SK-N-SH treated with all-trans-retinoic acid at 6 μM for 48 hours (cell line): Measurements from ENCODE around the gene GON7.

Experiments
- ATAC-seq: fragments of 200-7000 bp; cut with Tn5 transposase; 3 replicates; pipeline ENCODE4 v1.9.1; 2020; ENCODE audit warnings: mild to moderate bottlenecking, moderate library complexity
- ARNTL ChIP-seq: fragments of 450-650 bp; formaldehyde crosslinking; IDR thresholded peaks from 2 replicates; pipeline ENCODE4 v1.5.0; 2020; ENCODE audit warnings: low read depth, mild to moderate bottlenecking, moderate library complexity, borderline replicate concordance
- BACH2 ChIP-seq: fragments of 250-450 bp; sonication (Bioruptor Pico); IDR thresholded peaks from 2 replicates; pipeline ENCODE4 v1.9.0; 2021; ENCODE audit warnings: mild to moderate bottlenecking, borderline replicate concordance
- CREB5 ChIP-seq: fragments of 250-450 bp; sonication (Bioruptor Pico); IDR thresholded peaks from 2 replicates; pipeline ENCODE4 v1.5.1; 2020; ENCODE audit warnings: low read depth, mild to moderate bottlenecking, moderate library complexity
- CSDC2 ChIP-seq: fragments of 250-450 bp; sonication (Bioruptor Pico); IDR thresholded peaks from 2 replicates; pipeline ENCODE4 v1.5.0; 2020; ENCODE audit warnings: mild to moderate bottlenecking, moderate library complexity
- CSRNP3 ChIP-seq: fragments of 250-450 bp; sonication (Bioruptor Pico); IDR thresholded peaks from 2 replicates; pipeline ENCODE4 v1.5.1; 2021; ENCODE audit warnings: mild to moderate bottlenecking, moderate library complexity
- ESRRG ChIP-seq: fragments of 250-450 bp; sonication (Bioruptor Pico); IDR thresholded peaks from 2 replicates; pipeline ENCODE4 v1.6.1; 2021; ENCODE audit warnings: mild to moderate bottlenecking
- ISL1 ChIP-seq: fragments of 250-450 bp; sonication (Bioruptor Pico); IDR thresholded peaks from 2 replicates; pipeline ENCODE4 v2.1.2; 2022; ENCODE audit warnings: mild to moderate bottlenecking, moderate library complexity
- OSR1 ChIP-seq: fragments of 250-450 bp; sonication (Bioruptor Pico); IDR thresholded peaks from 2 replicates; pipeline ENCODE4 v1.8.0; 2022; ENCODE audit warnings: moderate library complexity, mild to moderate bottlenecking, inconsistent platforms
- PATZ1 ChIP-seq: fragments of 250-450 bp; sonication (Bioruptor Pico); IDR thresholded peaks from 2 replicates; pipeline ENCODE4 v1.8.0; 2020; ENCODE audit warnings: mild to moderate bottlenecking, moderate library complexity, borderline replicate concordance
- POU6F1 ChIP-seq: fragments of 250-450 bp; sonication (Bioruptor Pico); IDR thresholded peaks from 2 replicates; pipeline ENCODE4 v1.8.0; 2021; ENCODE audit warnings: low read depth, mild to moderate bottlenecking, moderate library complexity, borderline replicate concordance
- PPARA ChIP-seq: fragments of 250-450 bp; sonication (Bioruptor Pico); IDR thresholded peaks from 2 replicates; pipeline ENCODE4 v1.5.0; 2020; ENCODE audit warnings: mild to moderate bottlenecking, borderline replicate concordance
- RARB ChIP-seq: fragments of 250-450 bp; sonication (Bioruptor Pico); IDR thresholded peaks from 2 replicates; pipeline ENCODE4 v1.8.0; 2021; ENCODE audit warnings: mild to moderate bottlenecking, moderate library complexity
- SNAI2 ChIP-seq: fragments of 250-450 bp; sonication (Bioruptor Pico); IDR thresholded peaks from 2 replicates; pipeline ENCODE4 v1.5.0; 2020; ENCODE audit warnings: mild to moderate bottlenecking, moderate library complexity
- TCF4 ChIP-seq: fragments of 250-450 bp; sonication (Bioruptor Pico); IDR thresholded peaks from 2 replicates; pipeline ENCODE4 v1.8.0; 2021; ENCODE audit warnings: mild to moderate bottlenecking, moderate library complexity, borderline replicate concordance
- TOX ChIP-seq: fragments of 250-450 bp; sonication (Bioruptor Pico); IDR thresholded peaks from 2 replicates; pipeline ENCODE4 v1.8.0; 2021; ENCODE audit warnings: mild to moderate bottlenecking, moderate library complexity, borderline replicate concordance
- TSHZ2 ChIP-seq: fragments of 250-450 bp; sonication (Bioruptor Pico); IDR thresholded peaks from 2 replicates; pipeline ENCODE4 v1.5.0; 2020; ENCODE audit warnings: mild to moderate bottlenecking, moderate library complexity
- ZC3H10 ChIP-seq: fragments of 250-450 bp; sonication (Bioruptor Pico); IDR thresholded peaks from 2 replicates; pipeline ENCODE4 v1.5.1; 2021; ENCODE audit warnings: mild to moderate bottlenecking, moderate library complexity
- ZFP3 ChIP-seq: fragments of 250-450 bp; sonication (Bioruptor Pico); IDR thresholded peaks from 2 replicates; pipeline ENCODE4 v1.5.0; 2020; ENCODE audit warnings: mild to moderate bottlenecking, moderate library complexity
- ZFP30 ChIP-seq: fragments of 450-650 bp; formaldehyde crosslinking; IDR thresholded peaks from 2 replicates; pipeline ENCODE4 v1.5.0; 2022; ENCODE audit warnings: mild to moderate bottlenecking, moderate library complexity
- ZNF565 ChIP-seq: fragments of 450-650 bp; formaldehyde crosslinking; conservative IDR thresholded peaks from 2 replicates; pipeline ENCODE4 v1.5.0; 2020; ENCODE audit warnings: low read depth, mild to moderate bottlenecking, moderate library complexity
- ZNF70 ChIP-seq: fragments of 450-650 bp; formaldehyde crosslinking; IDR thresholded peaks from 2 replicates; pipeline ENCODE4 v1.5.0; 2020; ENCODE audit warnings: mild to moderate bottlenecking, moderate library complexity
- ZNF8 ChIP-seq: fragments of 450-650 bp; formaldehyde crosslinking; IDR thresholded peaks from 2 replicates; pipeline ENCODE4 v1.5.0; 2020; ENCODE audit warnings: mild to moderate bottlenecking, moderate library complexity

The GON7 gene

GRCh38 chr14:93200553-93200952 lies 6.3 kb downstream of the GON7 start:
- no peak for ATAC-seq
- TF ChIP-seq TSHZ2 (CRISPR knock-in tag) (no peak), ARNTL (CRISPR knock-in tag) (no peak), ZC3H10 (CRISPR knock-in tag) (no peak), ZNF70 (CRISPR knock-in tag) (no peak), POU6F1 (CRISPR knock-in tag) (no peak)

GRCh38 chr14:93199031-93199430 lies 7.8 kb downstream of the GON7 start:
- no peak for ATAC-seq
- TF ChIP-seq ZNF565 (CRISPR knock-in tag) (no peak), ARNTL (CRISPR knock-in tag) (no peak), OSR1 (CRISPR knock-in tag) (no peak), ZC3H10 (CRISPR knock-in tag) (no peak), ZFP3 (no peak), CREB5 (CRISPR knock-in tag) (no peak), TOX (CRISPR knock-in tag) (no peak), ESRRG (CRISPR knock-in tag) (no peak), ZNF70 (CRISPR knock-in tag) (no peak), ZFP30 (no peak), PPARA (CRISPR knock-in tag) (no peak), BACH2 (CRISPR knock-in tag) (no peak), CSDC2 (CRISPR knock-in tag) (no peak), POU6F1 (CRISPR knock-in tag) (no peak), TCF4 (CRISPR knock-in tag) (no peak), PATZ1 (CRISPR knock-in tag) (no peak), SNAI2 (CRISPR knock-in tag) (no peak)
- TF ChIP-seq, all 23 proteins: peak for 0

GRCh38 chr14:93195316-93195999 lies 11.4 kb downstream of the GON7 start:
- TF ChIP-seq CREB5 (CRISPR knock-in tag) (no peak), ZFP3 (no peak), ARNTL (CRISPR knock-in tag) (no peak), CSRNP3 (no peak), POU6F1 (CRISPR knock-in tag) (no peak), ISL1 (no peak), ZNF8 (no peak), SNAI2 (CRISPR knock-in tag) (no peak), ZNF565 (CRISPR knock-in tag) (no peak), RARB (CRISPR knock-in tag) (no peak), TOX (CRISPR knock-in tag) (no peak), OSR1 (CRISPR knock-in tag) (no peak), PPARA (CRISPR knock-in tag) (no peak), ZC3H10 (CRISPR knock-in tag) (no peak)

More at GRCh38 chr14:93195316-93195999, 11.4 kb downstream of the GON7 start:
- no peak for ATAC-seq
